ENCODE measurements around the gene PAPPA.

PAPPA gene

GRCh38 chr9:116352958-116353357, 199.4 kb downstream of the PAPPA start:
- H3K4me3 ChIP-seq (replicated peaks; ENCODE audit: low read depth, low read length): no peak overlapping the region
- TF ChIP-seq CTCF (IDR thresholded peaks at IDR 0.05; ENCODE audit: low read depth, low read length, missing control alignments): no peak
- no peak for DNase-seq (ENCODE audit: extremely low read depth, low read depth)

DNA sequence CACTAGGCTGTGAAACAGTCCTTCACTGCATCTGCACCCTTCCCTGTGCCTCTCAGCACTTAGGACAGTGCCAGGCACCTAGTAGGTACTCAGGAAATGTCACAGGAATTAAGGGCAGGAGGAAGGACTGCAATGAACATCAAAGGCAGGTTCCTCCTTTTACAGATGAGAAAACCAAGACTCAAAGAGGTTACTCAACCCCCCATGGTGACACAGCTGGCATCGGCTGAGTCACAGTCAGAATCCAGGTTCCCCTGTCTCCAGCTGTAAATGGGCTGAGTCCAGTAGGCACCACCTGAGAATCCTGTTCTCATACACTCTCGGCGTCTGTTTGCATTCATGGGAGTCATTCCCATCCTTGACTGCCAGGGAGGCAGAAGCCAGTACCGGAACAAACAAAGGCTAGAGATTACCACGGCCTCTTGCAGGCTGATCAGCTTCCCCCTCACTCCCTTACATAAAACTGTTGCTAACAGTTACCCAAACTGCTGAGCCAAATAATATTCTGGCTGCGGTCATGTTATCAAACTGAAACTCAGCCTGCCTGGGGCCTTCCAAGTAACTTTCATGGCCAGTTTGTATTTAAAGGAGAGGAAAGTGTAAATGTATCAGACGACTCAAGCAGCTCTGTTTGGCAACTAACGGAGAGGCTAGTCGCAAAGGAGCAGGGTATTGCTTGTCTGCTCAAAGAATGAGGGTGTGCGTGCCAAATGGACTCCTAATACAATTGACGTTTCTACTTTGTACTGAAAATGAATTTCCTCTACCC, 201.7 kb downstream of the PAPPA start:
- DNase-seq (ENCODE audit: extremely low read depth, low read depth): no peak
- no peak for TF ChIP-seq CTCF (IDR thresholded peaks at IDR 0.05; ENCODE audit: low read depth, low read length, missing control alignments)
- H3K4me3 ChIP-seq (replicated peaks; ENCODE audit: low read depth, low read length): no peak overlapping the region

DNA sequence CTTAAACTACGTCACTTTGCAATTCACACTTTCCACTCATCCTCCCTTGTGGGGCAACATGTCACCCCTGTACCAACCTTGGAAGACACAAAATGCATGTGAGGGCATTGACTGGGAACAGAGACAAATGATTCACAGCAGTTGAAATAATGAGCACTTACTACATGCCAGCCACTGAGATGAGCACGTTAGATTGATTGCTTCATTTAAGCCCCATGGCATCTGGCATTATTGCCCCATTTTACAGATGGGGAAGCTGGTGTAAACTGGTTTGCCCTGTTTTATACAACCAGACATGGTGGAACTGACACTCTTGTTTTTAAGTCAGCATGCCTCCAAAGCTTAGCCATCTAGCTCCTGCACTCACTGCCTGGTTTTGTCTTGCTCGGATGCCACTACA, 204.7 kb downstream of the PAPPA start:
- no peak for DNase-seq (ENCODE audit: extremely low read depth, low read depth)
- no peak for TF ChIP-seq CTCF (IDR thresholded peaks at IDR 0.05; ENCODE audit: low read depth, low read length, missing control alignments)
- H3K4me3 ChIP-seq (replicated peaks; ENCODE audit: low read depth, low read length): no peak overlapping the region

GRCh38 chr9:116360016-116360415, 206.4 kb downstream of the PAPPA start:
- H3K4me3 ChIP-seq (replicated peaks; ENCODE audit: low read depth, low read length): no peak overlapping the region
- DNase-seq (ENCODE audit: extremely low read depth, low read depth): no peak
- TF ChIP-seq CTCF (IDR thresholded peaks at IDR 0.05; ENCODE audit: low read depth, low read length, missing control alignments): no peak

- no peak for TF ChIP-seq CTCF (IDR thresholded peaks at IDR 0.05; ENCODE audit: low read depth, low read length, missing control alignments)
- DNase-seq (ENCODE audit: extremely low read depth, low read depth): no peak
- no peak overlapping the region for H3K4me3 ChIP-seq (replicated peaks; ENCODE audit: low read depth, low read length)
Observed at GRCh38 chr9:116360989-116361388, 207.4 kb downstream of the PAPPA start.

DNA sequence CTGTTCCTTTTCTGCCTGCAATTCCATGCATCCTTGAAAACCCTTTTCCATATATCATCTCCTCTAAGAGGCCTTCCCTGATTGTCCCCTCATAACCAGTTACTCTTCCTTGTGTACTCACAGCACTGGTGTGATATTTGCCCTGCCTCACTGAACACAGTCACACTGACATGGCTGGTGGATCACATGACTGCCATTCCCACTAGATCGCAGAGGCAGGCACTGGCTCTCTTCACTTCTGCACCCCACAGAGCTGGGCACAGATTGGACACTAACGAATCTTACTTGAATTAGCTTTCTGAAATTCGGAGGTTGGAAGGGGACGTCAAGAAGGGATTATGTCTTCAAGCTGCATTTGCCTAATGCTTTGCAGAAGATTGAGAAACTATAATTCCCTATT, 208.0 kb downstream of the PAPPA start:
- TF ChIP-seq CTCF (IDR thresholded peaks at IDR 0.05; ENCODE audit: low read depth, low read length, missing control alignments): no peak
- DNase-seq (ENCODE audit: extremely low read depth, low read depth): no peak
- no peak overlapping the region for H3K4me3 ChIP-seq (replicated peaks; ENCODE audit: low read depth, low read length)

GRCh38 chr9:116362493-116362892, 208.9 kb downstream of the PAPPA start:
- no peak for DNase-seq (ENCODE audit: extremely low read depth, low read depth)
- H3K4me3 ChIP-seq (replicated peaks; ENCODE audit: low read depth, low read length): no peak overlapping the region
- TF ChIP-seq CTCF (IDR thresholded peaks at IDR 0.05; ENCODE audit: low read depth, low read length, missing control alignments): no peak
